CD4-positive, alpha-beta T cell treated with Interferon gamma for 1 hour (primary cell): ENCODE results near the gene TTLL11.
A peak's percentile ranks its signal among the peaks of the same experiment; 100 is the strongest.
"Not testable (repeated sequence)": the region's sequence is repeated elsewhere in the genome, so short reads cannot be mapped to it uniquely, and the experiment has no call there.

Source experiments
- DNase-seq: peaks from one replicate; pipeline ENCODE4 v3.0.0-alpha.2; 2020

TTLL11 gene

GRCh38 chr9:121998513-121999049, 94.5 kb downstream of the TTLL11 start:
- DNase-seq: no peak

DNA sequence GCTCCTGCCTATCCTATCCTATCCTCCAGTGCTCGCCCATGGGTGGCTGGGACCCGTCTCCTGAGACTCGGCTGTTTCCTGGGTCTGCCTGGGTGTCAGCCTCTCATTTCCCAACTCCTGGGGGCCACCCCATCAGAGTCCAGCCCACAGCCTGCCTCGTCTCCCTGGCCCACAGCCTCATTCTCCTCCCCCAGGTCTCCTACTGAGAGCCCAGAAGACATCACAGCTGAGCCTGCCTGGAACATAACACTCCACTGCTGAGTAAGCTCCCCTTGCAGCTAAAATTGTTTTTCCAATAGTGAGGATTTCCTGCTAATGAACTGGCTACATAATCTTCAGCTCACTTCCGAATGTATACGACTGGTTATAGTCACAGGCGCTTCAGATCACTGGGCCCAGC, 95.3 kb downstream of the TTLL11 start:
- no peak for DNase-seq

DNA sequence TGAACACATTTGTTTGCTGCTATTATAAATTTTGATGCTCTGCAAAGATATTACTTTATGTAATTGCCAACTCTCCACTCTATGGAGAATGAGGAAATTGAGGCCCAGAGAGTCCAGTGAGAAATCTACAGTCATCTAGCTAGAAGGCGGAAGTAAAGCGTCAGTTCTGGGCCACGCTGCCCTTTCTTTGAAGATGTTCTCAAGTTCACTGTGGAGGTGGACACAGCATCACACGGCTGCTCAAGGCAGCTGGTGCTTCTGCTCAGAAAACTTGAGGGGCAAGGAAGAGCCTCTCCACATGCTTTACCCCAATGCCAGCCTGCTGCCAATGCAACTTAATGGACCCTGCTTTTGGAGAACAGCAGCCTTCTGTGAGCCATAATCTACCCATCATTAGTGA, 96.3 kb downstream of the TTLL11 start:
- no peak for DNase-seq

- DNase-seq: no peak
These were observed 97.1 kb downstream of the TTLL11 start for GRCh38 chr9:121995997-121996396.

DNA sequence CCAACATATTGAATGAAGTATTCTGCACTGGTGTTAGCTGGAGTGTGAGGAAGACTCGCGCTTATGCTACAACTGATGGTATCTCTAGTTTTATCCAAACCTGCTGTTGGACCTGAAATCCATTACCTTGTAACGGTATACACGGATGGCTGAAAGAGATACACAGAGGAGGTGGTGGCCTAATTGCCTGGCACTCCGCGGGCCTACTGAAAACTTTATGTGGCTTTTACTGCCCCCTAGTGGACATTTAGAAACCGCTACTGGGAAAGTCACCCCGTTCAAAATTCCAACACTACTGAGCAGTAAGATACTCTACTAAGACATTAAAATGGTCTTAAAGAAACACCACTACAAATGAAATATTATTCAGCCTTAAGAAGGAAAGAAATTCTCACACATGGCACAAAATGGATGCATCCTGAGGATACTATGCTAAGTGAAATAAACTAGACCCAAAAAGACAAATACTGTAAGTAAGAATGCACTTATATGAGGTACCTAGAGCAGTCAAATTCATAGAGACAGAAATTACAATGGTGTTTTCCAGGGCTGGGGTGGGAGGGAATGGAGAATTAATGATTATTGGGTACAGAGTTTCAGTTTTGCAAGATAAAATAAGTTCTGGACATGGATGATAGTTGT, 100.4 kb downstream of the TTLL11 start:
- peak; percentile 33 for DNase-seq

DNA sequence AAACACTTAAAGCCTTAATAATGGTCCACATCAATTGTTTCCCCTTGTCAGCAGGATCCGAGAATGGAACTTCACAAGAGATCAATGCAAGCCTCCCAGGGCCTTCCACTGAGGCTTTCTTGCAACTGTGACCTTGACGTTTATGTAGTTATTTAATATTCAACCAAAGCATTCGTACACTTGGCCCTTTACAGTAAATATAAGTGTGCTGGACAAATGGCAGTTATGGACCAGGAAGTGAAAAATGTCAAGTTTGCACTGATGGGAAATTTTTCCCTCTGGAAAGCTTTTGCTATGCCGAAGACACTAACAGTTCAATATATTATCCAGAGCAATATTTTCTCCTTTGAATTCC, 101.8 kb downstream of the TTLL11 start:
- DNase-seq: no peak

DNA sequence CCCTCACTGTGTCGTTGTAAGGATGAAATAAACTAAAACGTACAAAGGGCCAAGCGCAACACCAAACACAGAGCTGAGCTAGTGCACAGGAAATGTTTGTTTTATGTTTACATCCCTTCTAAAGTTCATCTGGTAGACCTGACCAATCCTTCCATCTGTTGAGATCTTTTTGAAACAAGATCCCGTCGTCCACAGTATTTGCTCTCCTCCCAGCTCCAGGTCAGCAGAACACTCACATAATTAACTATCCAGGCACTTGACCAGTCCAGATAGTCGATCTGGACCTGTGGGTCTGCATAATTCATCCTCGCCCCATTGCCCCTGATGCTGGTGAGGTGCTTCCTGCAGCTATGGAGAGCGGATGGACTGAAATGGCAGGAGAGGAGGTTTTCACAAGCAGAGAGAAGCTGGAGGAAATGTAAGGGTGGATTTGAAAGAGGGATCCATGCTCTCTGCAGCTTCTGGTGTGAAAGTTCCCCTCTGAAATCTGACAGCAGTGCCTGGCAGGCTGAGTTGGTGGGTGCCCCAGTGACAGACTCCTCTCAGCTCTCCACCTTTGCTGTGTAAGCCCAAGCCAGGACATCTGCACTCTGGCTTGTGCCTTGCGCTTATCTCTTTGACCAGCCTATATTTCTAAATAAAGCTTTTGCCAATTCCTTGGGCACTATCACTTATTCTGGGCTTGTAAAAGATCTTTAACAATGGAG, 102.4 kb downstream of the TTLL11 start:
- no peak for DNase-seq

- no peak for DNase-seq
These were observed 104.1 kb downstream of the TTLL11 start for GRCh38 chr9:121989010-121989409.

DNA sequence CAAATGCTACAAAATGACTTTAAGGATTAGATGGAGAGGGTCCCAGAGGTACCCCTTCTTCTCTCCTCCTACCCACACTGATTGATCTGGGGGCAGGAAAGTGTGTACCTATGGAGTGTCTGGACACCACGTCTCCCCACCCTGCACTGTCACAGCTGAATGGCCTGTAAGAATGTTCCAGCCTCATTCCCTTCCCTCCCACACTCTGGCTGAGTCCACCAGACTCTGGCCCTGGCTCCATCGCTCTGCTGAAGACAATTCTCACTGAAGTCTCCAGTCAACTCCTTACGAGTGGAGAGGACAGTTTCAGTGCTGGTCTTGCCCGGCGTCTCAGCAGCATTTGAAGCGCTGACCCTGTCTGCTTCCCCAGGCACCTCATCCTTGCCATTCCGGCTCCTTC, 105.8 kb downstream of the TTLL11 start:
- DNase-seq: no peak

GRCh38 chr9:121985792-121986494, 107.2 kb downstream of the TTLL11 start:
- DNase-seq: no peak

DNA sequence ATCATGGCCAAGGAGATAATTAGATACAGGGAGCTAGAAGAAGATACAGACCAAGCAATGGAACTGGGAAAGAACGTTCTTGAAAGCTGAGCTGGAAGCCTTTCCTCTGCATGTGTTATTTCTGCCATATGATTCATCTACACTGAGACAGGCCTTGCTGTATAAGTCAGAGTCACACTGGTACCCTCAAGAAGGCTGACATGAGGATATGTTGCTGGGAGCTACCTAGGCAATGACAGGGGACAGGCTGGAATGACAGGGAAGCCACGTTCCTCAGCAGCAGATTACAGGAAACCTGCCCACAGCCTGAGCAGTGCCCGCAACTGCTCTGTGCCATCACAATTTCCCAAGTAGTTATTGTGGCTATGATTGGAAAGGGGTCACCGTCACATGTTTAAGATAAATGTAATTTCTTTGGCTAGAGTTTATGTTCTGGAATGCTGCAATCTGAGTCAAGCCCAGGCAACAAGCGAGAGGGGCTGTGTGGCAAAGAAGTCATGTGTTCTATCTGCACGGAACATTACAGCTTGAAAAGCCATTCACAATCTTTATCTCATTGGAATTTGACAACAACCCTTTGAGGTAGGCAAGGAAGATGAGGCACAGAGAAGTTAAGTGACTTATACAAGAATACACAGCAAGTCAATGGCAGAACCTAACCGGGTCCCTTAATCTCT, 108.2 kb downstream of the TTLL11 start:
- DNase-seq: no peak

GRCh38 chr9:121983736-121984135, 109.4 kb downstream of the TTLL11 start:
- no peak for DNase-seq

- no peak for DNase-seq
These were observed 111.8 kb downstream of the TTLL11 start for GRCh38 chr9:121981118-121981883.

- not testable (repeated sequence) for DNase-seq
These were observed 112.4 kb downstream of the TTLL11 start for GRCh38 chr9:121980665-121981064.

DNA sequence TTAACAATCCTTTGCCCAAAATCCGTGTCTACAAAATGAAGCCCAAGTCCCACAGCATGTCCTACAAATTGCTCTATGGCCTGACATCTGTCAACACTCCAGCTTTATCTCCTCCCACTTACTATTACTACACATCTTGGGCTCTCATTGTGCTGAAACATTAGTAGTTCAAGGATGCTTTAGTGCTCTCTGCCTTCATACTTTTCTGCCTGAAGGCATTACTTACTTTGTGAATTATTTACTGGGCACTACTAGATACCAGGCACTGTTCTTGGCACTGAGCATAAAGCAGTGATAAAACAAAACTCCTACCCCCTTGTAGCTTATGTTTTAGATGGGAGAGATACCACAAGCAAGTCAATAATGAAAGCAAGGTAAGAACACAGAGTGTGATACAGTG, 113.4 kb downstream of the TTLL11 start:
- no peak for DNase-seq

GRCh38 chr9:121976751-121977150, 116.4 kb downstream of the TTLL11 start:
- no peak for DNase-seq

- no peak for DNase-seq
These were observed 117.3 kb downstream of the TTLL11 start for GRCh38 chr9:121975801-121976277.

GRCh38 chr9:121974421-121974820, 118.7 kb downstream of the TTLL11 start:
- no peak for DNase-seq

DNA sequence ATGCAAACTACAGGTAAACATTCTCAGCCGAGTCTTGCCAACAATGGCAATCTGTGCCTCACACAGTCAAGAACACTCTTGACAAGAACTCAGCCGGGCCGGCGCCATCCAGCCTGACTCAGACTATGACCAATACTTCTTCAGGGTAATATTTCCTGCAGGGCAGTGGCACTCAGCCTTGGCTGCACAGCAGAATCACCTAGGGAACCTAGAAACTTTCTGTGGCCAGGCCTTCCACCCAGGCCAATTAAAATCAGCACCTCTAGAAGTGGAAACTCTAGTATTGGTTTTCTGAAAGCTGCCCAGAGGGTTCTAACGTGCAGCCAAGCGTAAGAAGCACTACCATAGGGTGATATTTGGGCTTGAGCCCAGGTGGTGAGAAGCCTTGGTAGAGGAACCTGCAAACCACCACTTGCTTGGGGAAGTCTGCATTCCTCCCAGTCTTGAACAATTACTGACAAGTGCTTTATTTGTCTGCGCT, 120.6 kb downstream of the TTLL11 start:
- DNase-seq: no peak

- DNase-seq: no peak
These were observed 125.1 kb downstream of the TTLL11 start for GRCh38 chr9:121968056-121968455.

GRCh38 chr9:121966706-121967105, 126.4 kb downstream of the TTLL11 start:
- DNase-seq: no peak

GRCh38 chr9:121963528-121963995, 129.5 kb downstream of the TTLL11 start:
- no peak for DNase-seq
